ENCODE results near the gene POLR2C. TPM values are rescaled to one million over a fixed set of nuclear protein-coding genes. Genes with fewer than 3 reads are reported as not detected.

The POLR2C gene
- total and polyA plus RNA-seq, 2 experiments from 2014 or later: 56.6 to 92.5 TPM

DNA sequence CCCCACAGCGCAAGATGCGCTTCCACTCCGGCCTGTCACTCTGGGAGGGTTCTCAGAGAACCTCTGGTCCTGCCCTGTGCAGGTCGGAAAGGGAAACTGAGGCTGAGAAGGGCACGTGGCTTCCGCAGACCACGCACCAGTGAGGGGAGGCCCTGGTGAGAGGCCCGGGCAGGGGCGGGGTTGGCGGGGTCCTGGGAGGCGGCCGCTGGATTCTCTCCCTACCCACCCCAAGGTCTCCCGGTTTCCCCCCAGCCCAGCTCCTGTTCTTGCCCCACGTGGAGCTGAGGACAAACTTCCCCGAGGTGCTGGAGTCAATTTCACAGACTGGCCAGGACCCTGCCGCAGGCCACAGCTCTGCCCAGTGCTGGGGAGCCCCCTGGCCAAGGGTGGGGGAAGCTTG lies 46.4 kb upstream of the POLR2C start:
- no peak overlapping the region for H3K27ac ChIP-seq
- H4K20me1 ChIP-seq (ENCODE audit: insufficient read depth, poor library complexity, severe bottlenecking): no peaks in the 10 kb centered on the region
- no peaks in the 10 kb centered on the region for H3K9me2 ChIP-seq (replicated peaks; ENCODE audit: insufficient read depth)
- WGBS (ENCODE audit: low lambda C conversion rate, missing lambda C conversion rate): 92% methylated on average over 9 of the region's 16 CpGs
- peaks cover 11% of the 10 kb centered on the region for H3K4me1 ChIP-seq (ENCODE audit: insufficient read depth)
- TF ChIP-seq EZH2phosphoT487 (IDR thresholded peaks at IDR 0.05; ENCODE audit: low read depth, severe bottlenecking, unreplicated experiment) (no peak), EZH2 (IDR thresholded peaks at IDR 0.05; ENCODE audit: borderline replicate concordance) (no peak)
- H3K4me2 ChIP-seq: no peak overlapping the region
- no peak overlapping the region for H3K4me3 ChIP-seq
- no peaks in the 10 kb centered on the region for H3K27me3 ChIP-seq
- no peak for DNase-seq (ENCODE audit: low spot score)
- peak overlapping the region; percentile 94 for H2AFZ ChIP-seq
- no peaks in the 10 kb centered on the region for H3K9me3 ChIP-seq (ENCODE audit: low read depth)
- H3K36me3 ChIP-seq (replicated peaks; ENCODE audit: insufficient read depth, low read depth): no peaks in the 10 kb centered on the region
- no peaks in the 10 kb centered on the region for H3K79me2 ChIP-seq

DNA sequence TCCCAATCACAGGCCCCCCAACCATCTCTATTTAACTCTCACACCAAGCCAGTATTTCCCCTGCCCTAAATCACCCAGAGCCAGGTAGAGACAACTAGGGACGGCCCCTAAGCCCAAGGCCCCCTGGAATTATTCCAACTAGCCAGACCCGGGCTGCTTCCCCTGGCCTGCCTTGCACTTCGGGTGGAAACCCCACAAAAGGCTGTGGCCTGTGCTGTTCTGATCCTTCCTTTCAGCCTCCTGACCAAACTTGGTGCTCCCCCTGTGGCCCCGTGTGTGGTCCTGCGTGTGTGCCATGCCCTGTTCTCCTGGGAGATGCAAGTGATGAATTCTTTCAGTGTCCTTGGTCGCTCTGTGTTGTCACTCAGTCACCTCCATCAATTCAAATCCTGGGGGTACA lies 43.0 kb upstream of the POLR2C start:
- H2AFZ ChIP-seq: no peak overlapping the region
- WGBS (ENCODE audit: low lambda C conversion rate, missing lambda C conversion rate): 75% methylated on average over 6 of the region's 6 CpGs
- H4K20me1 ChIP-seq (ENCODE audit: insufficient read depth, poor library complexity, severe bottlenecking): no peaks in the 10 kb centered on the region
- H3K79me2 ChIP-seq: no peaks in the 10 kb centered on the region
- TF ChIP-seq EZH2 (IDR thresholded peaks at IDR 0.05; ENCODE audit: borderline replicate concordance) (no peak), EZH2phosphoT487 (IDR thresholded peaks at IDR 0.05; ENCODE audit: low read depth, severe bottlenecking, unreplicated experiment) (no peak)
- TF ChIP-seq, protein P1, sequence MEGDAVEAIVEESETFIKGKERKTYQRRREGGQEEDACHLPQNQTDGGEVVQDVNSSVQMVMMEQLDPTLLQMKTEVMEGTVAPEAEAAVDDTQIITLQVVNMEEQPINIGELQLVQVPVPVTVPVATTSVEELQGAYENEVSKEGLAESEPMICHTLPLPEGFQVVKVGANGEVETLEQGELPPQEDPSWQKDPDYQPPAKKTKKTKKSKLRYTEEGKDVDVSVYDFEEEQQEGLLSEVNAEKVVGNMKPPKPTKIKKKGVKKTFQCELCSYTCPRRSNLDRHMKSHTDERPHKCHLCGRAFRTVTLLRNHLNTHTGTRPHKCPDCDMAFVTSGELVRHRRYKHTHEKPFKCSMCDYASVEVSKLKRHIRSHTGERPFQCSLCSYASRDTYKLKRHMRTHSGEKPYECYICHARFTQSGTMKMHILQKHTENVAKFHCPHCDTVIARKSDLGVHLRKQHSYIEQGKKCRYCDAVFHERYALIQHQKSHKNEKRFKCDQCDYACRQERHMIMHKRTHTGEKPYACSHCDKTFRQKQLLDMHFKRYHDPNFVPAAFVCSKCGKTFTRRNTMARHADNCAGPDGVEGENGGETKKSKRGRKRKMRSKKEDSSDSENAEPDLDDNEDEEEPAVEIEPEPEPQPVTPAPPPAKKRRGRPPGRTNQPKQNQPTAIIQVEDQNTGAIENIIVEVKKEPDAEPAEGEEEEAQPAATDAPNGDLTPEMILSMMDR (IDR thresholded peaks at IDR 0.05; ENCODE audit: poor library complexity): no peak
- H3K27me3 ChIP-seq: no peaks in the 10 kb centered on the region
- no peaks in the 10 kb centered on the region for H3K9me2 ChIP-seq (replicated peaks; ENCODE audit: insufficient read depth)
- no peaks in the 10 kb centered on the region for H3K36me3 ChIP-seq (replicated peaks; ENCODE audit: insufficient read depth, low read depth)
- no peak overlapping the region for H3K4me2 ChIP-seq
- H3K9me3 ChIP-seq (ENCODE audit: low read depth): no peaks in the 10 kb centered on the region
- DNase-seq (ENCODE audit: low spot score): no peak
- no peak overlapping the region for H3K27ac ChIP-seq
- H3K4me1 ChIP-seq (ENCODE audit: insufficient read depth): peaks cover 11% of the 10 kb centered on the region
- H3K4me3 ChIP-seq: no peak overlapping the region

DNA sequence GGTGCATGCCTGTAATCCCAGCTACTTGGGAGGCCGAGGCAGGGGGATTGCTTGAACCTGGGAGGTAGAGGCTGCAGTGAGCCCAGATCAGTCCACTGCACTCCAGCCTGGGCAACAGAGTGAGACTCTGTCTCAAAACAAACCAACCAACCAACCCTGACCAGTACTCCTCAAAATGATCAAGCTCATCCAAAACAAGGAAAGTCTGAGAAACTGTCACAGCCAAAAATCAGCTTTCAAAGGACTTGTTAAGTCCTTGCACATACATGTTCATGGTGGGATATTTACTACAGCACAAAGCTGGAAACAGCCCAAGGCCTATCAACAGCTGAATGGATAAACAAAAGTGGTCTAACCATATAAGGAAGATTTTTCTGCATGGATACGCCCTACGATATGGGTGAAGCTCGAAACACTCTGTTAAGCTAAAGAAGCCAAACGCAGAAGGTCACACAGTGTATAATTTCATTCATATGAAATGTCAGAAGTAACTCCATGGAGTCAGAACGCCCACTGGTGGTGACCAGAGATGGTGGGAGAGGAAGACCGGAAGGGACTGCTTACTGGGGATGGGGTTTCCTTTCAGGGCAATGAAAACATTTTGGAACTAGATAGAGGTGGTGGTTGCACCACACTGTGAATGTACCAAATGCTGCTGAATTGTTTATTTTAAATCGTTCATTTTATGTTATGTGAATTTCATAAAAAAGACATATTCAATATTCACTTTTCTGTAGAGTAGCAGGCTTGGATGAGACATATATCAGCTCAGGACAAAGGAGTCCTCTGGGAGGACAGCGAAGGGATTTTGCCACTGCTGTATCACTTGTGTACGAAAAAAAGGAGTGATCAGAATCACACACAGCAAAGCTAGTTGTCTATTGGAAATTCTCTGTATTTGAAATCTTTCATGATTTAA lies 40.2 kb upstream of the POLR2C start:
- Histone ChIP-seq H3K27me3 (no peaks in the 10 kb centered on the region), H3K4me2 (no peak overlapping the region), H4K20me1 (ENCODE audit: insufficient read depth, poor library complexity, severe bottlenecking) (no peaks in the 10 kb centered on the region), H3K36me3 (replicated peaks; ENCODE audit: insufficient read depth, low read depth) (no peaks in the 10 kb centered on the region), H3K79me2 (no peaks in the 10 kb centered on the region), H3K4me1 (ENCODE audit: insufficient read depth) (peaks cover 2% of the 10 kb centered on the region), H3K27ac (peak overlapping the region; percentile 62), H3K4me3 (no peak overlapping the region), H3K9me3 (ENCODE audit: low read depth) (no peaks in the 10 kb centered on the region), H3K9me2 (replicated peaks; ENCODE audit: insufficient read depth) (no peaks in the 10 kb centered on the region), H2AFZ (peak overlapping the region; percentile 29)
- 47% methylated on average over 10 of the region's 10 CpGs for WGBS (ENCODE audit: low lambda C conversion rate, missing lambda C conversion rate)
- peak; percentile 75 for DNase-seq (ENCODE audit: low spot score)
- TF ChIP-seq, protein P1 (IDR thresholded peaks at IDR 0.05; ENCODE audit: poor library complexity): peak; percentile 71
- no peak for TF ChIP-seq EZH2 (IDR thresholded peaks at IDR 0.05; ENCODE audit: borderline replicate concordance)

DNA sequence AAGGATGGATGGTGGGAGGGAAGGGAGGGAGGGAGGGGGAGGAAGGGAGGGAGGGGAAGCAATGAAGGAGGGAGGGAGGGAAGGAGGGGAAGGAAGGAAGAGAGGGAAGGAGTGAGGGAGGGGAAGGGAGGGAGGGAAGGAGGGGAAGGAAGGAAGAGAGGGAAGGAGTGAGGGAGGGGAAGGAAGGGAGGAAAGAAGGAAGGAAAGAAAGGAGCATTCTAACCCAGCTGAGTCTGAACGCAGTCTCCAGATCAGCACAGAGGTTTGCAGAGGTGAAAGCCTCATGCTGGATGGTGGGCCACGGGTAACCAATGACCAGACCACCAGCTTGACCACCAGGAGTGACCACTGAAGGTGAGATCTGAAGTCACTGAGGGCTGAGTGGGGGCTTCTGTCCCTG lies 39.3 kb upstream of the POLR2C start:
- Histone ChIP-seq H2AFZ (no peak overlapping the region), H3K9me2 (replicated peaks; ENCODE audit: insufficient read depth) (no peaks in the 10 kb centered on the region), H3K27me3 (no peaks in the 10 kb centered on the region), H4K20me1 (ENCODE audit: insufficient read depth, poor library complexity, severe bottlenecking) (no peaks in the 10 kb centered on the region), H3K79me2 (no peaks in the 10 kb centered on the region), H3K4me2 (no peak overlapping the region), H3K36me3 (replicated peaks; ENCODE audit: insufficient read depth, low read depth) (no peaks in the 10 kb centered on the region), H3K4me3 (no peak overlapping the region), H3K4me1 (ENCODE audit: insufficient read depth) (no peaks in the 10 kb centered on the region), H3K27ac (no peak overlapping the region), H3K9me3 (ENCODE audit: low read depth) (no peaks in the 10 kb centered on the region)
- TF ChIP-seq EZH2phosphoT487 (IDR thresholded peaks at IDR 0.05; ENCODE audit: low read depth, severe bottlenecking, unreplicated experiment) (no peak), EZH2 (IDR thresholded peaks at IDR 0.05; ENCODE audit: borderline replicate concordance) (no peak)
- TF ChIP-seq, protein P1 (IDR thresholded peaks at IDR 0.05; ENCODE audit: poor library complexity): no peak
- WGBS (ENCODE audit: low lambda C conversion rate, missing lambda C conversion rate): 100% methylated on average over 1 of the region's 2 CpGs
- no peak for DNase-seq (ENCODE audit: low spot score)

Data from hepatocyte (in vitro differentiated cells).